Neuronal stem cell (in vitro differentiated cells): ENCODE measurements around the gene NRXN3.

Experiments used
- DNase-seq: peaks from one replicate; pipeline ENCODE4 v3.0.0-alpha.2; 2013; ENCODE audit warnings: low spot score
- H2AFZ ChIP-seq: one replicate; pipeline ENCODE4 v1.6.1; 2013; ENCODE audit warnings: mild to moderate bottlenecking, low read length, inconsistent platforms
- H2AK5ac ChIP-seq: 2 replicates; pipeline ENCODE4 v1.6.1; 2013; ENCODE audit warnings: low read depth, mild to moderate bottlenecking, inconsistent platforms, low read length, moderate library complexity, mixed read lengths
- H2BK120ac ChIP-seq: 2 replicates; pipeline ENCODE4 v1.6.1; 2013; ENCODE audit warnings: low read depth, mild to moderate bottlenecking, inconsistent platforms, low read length, moderate library complexity, mixed read lengths
- H2BK12ac ChIP-seq: one replicate; pipeline ENCODE4 v1.6.1; 2013; ENCODE audit warnings: low read length, inconsistent platforms
- H2BK15ac ChIP-seq: 2 replicates; pipeline ENCODE4 v1.6.1; 2013; ENCODE audit warnings: mild to moderate bottlenecking, low read length, inconsistent platforms, mixed read lengths
- H2BK5ac ChIP-seq: one replicate; pipeline ENCODE4 v1.6.1; 2013; ENCODE audit warnings: inconsistent platforms, mild to moderate bottlenecking, low read length, moderate library complexity
- H3K14ac ChIP-seq: one replicate; pipeline ENCODE4 v1.6.1; 2013; ENCODE audit warnings: low read length, inconsistent platforms
- H3K18ac ChIP-seq: 2 replicates; pipeline ENCODE4 v1.6.1; 2013; ENCODE audit warnings: low read length, inconsistent platforms
- H3K23ac ChIP-seq: 2 replicates; pipeline ENCODE4 v1.6.1; 2013; ENCODE audit warnings: low read depth, mild to moderate bottlenecking, mixed read lengths, low read length, inconsistent platforms; ENCODE audit not compliant: poor library complexity
- H3K27ac ChIP-seq: replicated peaks from 3 replicates; pipeline ENCODE4 v1.5.1; 2013; ENCODE audit warnings: low read length, inconsistent platforms
- H3K27me3 ChIP-seq, 3 experiments: 2 replicates each; pipeline ENCODE4 v1.6.1; 2013; ENCODE audit warnings: low read length in 3 of 3, mild to moderate bottlenecking in 2 of 3, inconsistent platforms in 1 of 3, low read depth in 1 of 3, mixed read lengths in 1 of 3, moderate library complexity in 1 of 3; ENCODE audit not compliant: control insufficient read depth in 3 of 3, insufficient read depth in 3 of 3
- H3K36me3 ChIP-seq, 2 donors: replicated peaks in 1 of 2; 2 replicates each; pipeline ENCODE4 v1.6.1; 2013; ENCODE audit warnings: low read length in 2 of 2; ENCODE audit not compliant: control insufficient read depth in 2 of 2, insufficient read depth in 2 of 2
- H3K4ac ChIP-seq: 2 replicates; pipeline ENCODE4 v1.6.1; 2013; ENCODE audit warnings: inconsistent platforms, mild to moderate bottlenecking, low read length, moderate library complexity
- H3K4me1 ChIP-seq, 2 donors: 1 replicate in 1 of 2; 2 replicates in 1 of 2; pipeline ENCODE4 v1.6.1; 2013; ENCODE audit warnings: low read length in 2 of 2, low read depth in 1 of 2; ENCODE audit not compliant: control insufficient read depth in 2 of 2, insufficient read depth in 1 of 2
- H3K4me2 ChIP-seq: one replicate; pipeline ENCODE4 v1.6.1; 2013; ENCODE audit warnings: mild to moderate bottlenecking, low read length, inconsistent platforms; ENCODE audit not compliant: insufficient read depth, poor library complexity, severe bottlenecking
- H3K4me3 ChIP-seq, 2 donors: 2 replicates each; pipeline ENCODE4 v1.5.1; 2013; ENCODE audit warnings: low read length in 2 of 2, mild to moderate bottlenecking in 2 of 2, inconsistent platforms in 1 of 2, moderate library complexity in 1 of 2
- H3K79me1 ChIP-seq: one replicate; pipeline ENCODE4 v1.6.1; 2013; ENCODE audit warnings: low read depth, mild to moderate bottlenecking, inconsistent platforms, low read length, moderate library complexity
- H3K9ac ChIP-seq: one replicate; pipeline ENCODE4 v1.6.1; 2013; ENCODE audit warnings: mild to moderate bottlenecking, low read depth, low read length, inconsistent platforms; ENCODE audit not compliant: poor library complexity
- H3K9me3 ChIP-seq, 2 donors: replicated peaks in 1 of 2; 2 replicates each; pipeline versions ENCODE3 to v1.6.1; 2013; ENCODE audit warnings: low read length in 2 of 2, mild to moderate bottlenecking in 2 of 2, inconsistent platforms in 1 of 2, low read depth in 1 of 2, mixed read lengths in 1 of 2, moderate library complexity in 1 of 2; ENCODE audit not compliant: control insufficient read depth in 2 of 2, insufficient read depth in 1 of 2
- H4K8ac ChIP-seq: one replicate; pipeline ENCODE4 v1.6.1; 2013; ENCODE audit warnings: low read depth, mild to moderate bottlenecking, inconsistent platforms, low read length, moderate library complexity
- H4K91ac ChIP-seq: one replicate; pipeline ENCODE4 v1.6.1; 2013; ENCODE audit warnings: low read length, low read depth, mild to moderate bottlenecking, inconsistent platforms; ENCODE audit not compliant: poor library complexity
- WGBS, 2 donors: extraction: QIAGEN DNeasy Blood & Tissue Kit; methylation state at CpG; one replicate each; pipeline ENCODE4 v1.1.7; 2013; ENCODE audit warnings: missing lambda C conversion rate in 2 of 2, mixed read lengths in 1 of 2; ENCODE audit not compliant: insufficient read length in 2 of 2, insufficient replicate concordance in 1 of 2; ENCODE audit errors: extremely low coverage in 2 of 2; 5-methylcytosine and 5-hydroxymethylcytosine counted together

The NRXN3 gene

DNA sequence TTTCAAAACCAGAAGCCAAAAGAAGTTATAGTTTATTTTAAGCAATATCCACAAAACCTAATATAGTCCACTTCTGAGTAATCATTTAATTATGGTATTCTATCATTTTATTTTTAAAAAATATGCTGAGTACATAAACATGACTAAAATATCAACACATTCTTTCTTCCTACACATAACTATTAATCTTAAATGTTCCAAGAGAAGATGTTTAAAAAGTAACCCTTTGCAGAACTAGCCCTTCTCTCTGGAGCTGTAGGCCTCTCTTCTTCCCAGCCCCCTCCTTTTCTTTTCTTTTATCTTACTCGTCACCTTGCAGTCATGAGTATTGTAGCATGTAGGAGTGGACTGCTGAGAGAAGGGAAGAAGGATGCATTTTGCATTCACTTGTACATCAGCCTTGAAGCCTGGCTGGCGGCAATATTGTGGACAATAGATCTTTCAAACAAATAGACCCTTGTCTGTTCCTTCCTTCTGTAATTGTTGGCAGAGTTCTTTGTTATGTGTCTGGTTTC lies 941.9 kb downstream of the NRXN3 start:
- Histone ChIP-seq H3K36me3 (no peaks in the 10 kb centered on the region), H3K27me3 (no peaks in the 10 kb centered on the region), H3K27ac (no peak overlapping the region), H3K79me1 (no peaks in the 10 kb centered on the region), H3K4me2 (no peak overlapping the region), H2AFZ (peak overlapping the region; percentile 7), H3K23ac (no peak overlapping the region), H2BK15ac (no peak overlapping the region), H3K9ac (no peak overlapping the region), H4K8ac (no peak overlapping the region), H4K91ac (no peak overlapping the region), H2BK12ac (no peak overlapping the region), H3K4ac (no peak overlapping the region), H3K4me1 (peaks cover 2 to 6% of the 10 kb centered on the region in 2 donors), H3K4me3 (no peak overlapping the region), H2AK5ac (no peak overlapping the region), H2BK5ac (no peak overlapping the region), H2BK120ac (no peak overlapping the region), H3K9me3 (no peaks in the 10 kb centered on the region), H3K18ac (no peak overlapping the region), H3K14ac (no peak overlapping the region)
- no CpG with 5 or more reads among the region's 2 CpGs for WGBS, 2 donors
- no peak for DNase-seq

DNA sequence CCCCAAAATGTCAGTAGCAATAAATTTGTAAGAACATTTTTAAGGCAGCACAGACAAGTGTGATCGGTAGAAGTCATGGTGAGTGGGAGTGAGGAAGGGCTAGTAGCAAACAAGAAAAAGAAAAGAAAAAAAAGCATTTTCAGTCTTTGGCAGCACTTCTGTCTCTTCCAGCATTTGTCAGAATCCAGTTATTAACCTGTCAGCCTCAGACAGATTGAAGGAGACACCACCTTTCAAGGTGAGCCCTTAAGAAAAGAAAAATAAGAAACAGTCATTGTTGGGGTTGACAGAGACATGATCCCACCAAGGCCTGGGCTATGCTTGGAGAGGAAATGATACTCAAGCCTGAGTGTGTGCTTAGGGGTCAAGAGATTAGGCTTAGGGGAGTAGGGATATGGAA lies 947.4 kb downstream of the NRXN3 start:
- no peak overlapping the region for H3K27ac ChIP-seq
- H3K14ac ChIP-seq, result no peak overlapping the region
- H3K4me1 ChIP-seq, result peaks cover 2 to 4% of the 10 kb centered on the region in 2 donors
- no peak overlapping the region for H4K8ac ChIP-seq
- no peak overlapping the region for H3K18ac ChIP-seq
- H3K9ac ChIP-seq, result no peak overlapping the region
- H3K36me3 ChIP-seq, result no peaks in the 10 kb centered on the region
- H3K4me3 ChIP-seq, result no peak overlapping the region
- no peak overlapping the region for H2BK120ac ChIP-seq
- no peaks in the 10 kb centered on the region for H3K27me3 ChIP-seq
- no peaks in the 10 kb centered on the region for H3K79me1 ChIP-seq
- no peak overlapping the region for H3K4me2 ChIP-seq
- no peak overlapping the region for H3K4ac ChIP-seq
- WGBS, 2 donors, result no CpG with 5 or more reads among the region's 1 CpG
- no peak overlapping the region for H2BK15ac ChIP-seq
- H2BK12ac ChIP-seq, result no peak overlapping the region
- H4K91ac ChIP-seq, result no peak overlapping the region
- no peak for DNase-seq
- no peak overlapping the region for H3K23ac ChIP-seq
- no peaks in the 10 kb centered on the region for H3K9me3 ChIP-seq
- H2BK5ac ChIP-seq, result no peak overlapping the region
- no peak overlapping the region for H2AFZ ChIP-seq
- no peak overlapping the region for H2AK5ac ChIP-seq

GRCh38 chr14:79118291-79118690 lies 948.1 kb downstream of the NRXN3 start:
- Histone ChIP-seq H2BK12ac (no peak overlapping the region), H2AK5ac (no peak overlapping the region), H3K36me3 (no peaks in the 10 kb centered on the region), H3K18ac (no peak overlapping the region), H4K91ac (no peak overlapping the region), H3K14ac (no peak overlapping the region), H4K8ac (no peak overlapping the region), H3K9ac (no peak overlapping the region), H3K4ac (no peak overlapping the region), H3K9me3 (no peaks in the 10 kb centered on the region), H3K23ac (no peak overlapping the region), H2BK120ac (no peak overlapping the region), H2AFZ (no peak overlapping the region), H3K4me1 (peaks cover 2% of the 10 kb centered on the region in 2 donors), H3K4me2 (no peak overlapping the region), H3K27me3 (no peaks in the 10 kb centered on the region), H3K27ac (no peak overlapping the region), H2BK15ac (no peak overlapping the region), H2BK5ac (no peak overlapping the region), H3K4me3 (no peak overlapping the region), H3K79me1 (no peaks in the 10 kb centered on the region)
- no peak for DNase-seq
- WGBS, 2 donors, result no CpG with 5 or more reads among the region's 2 CpGs

- H2BK15ac ChIP-seq, result no peak overlapping the region
- DNase-seq, result no peak
- H2BK120ac ChIP-seq, result no peak overlapping the region
- no peaks in the 10 kb centered on the region for H3K36me3 ChIP-seq
- no peaks in the 10 kb centered on the region for H3K27me3 ChIP-seq
- no peak overlapping the region for H2AFZ ChIP-seq
- H4K91ac ChIP-seq, result no peak overlapping the region
- no peak overlapping the region for H3K4me3 ChIP-seq
- peaks cover 9 to 13% of the 10 kb centered on the region in 2 donors for H3K4me1 ChIP-seq
- H3K23ac ChIP-seq, result no peak overlapping the region
- no peak overlapping the region for H2BK12ac ChIP-seq
- H4K8ac ChIP-seq, result no peak overlapping the region
- no peaks in the 10 kb centered on the region for H3K79me1 ChIP-seq
- H3K4ac ChIP-seq, result no peak overlapping the region
- H3K27ac ChIP-seq, result no peak overlapping the region
- no peak overlapping the region for H3K18ac ChIP-seq
- WGBS, 2 donors, result no CpG with 5 or more reads among the region's 3 CpGs
- H3K9ac ChIP-seq, result no peak overlapping the region
- H3K9me3 ChIP-seq, result peaks cover 3 to 5% of the 10 kb centered on the region in 2 donors
- no peak overlapping the region for H2BK5ac ChIP-seq
- no peak overlapping the region for H2AK5ac ChIP-seq
- H3K14ac ChIP-seq, result no peak overlapping the region
- no peak overlapping the region for H3K4me2 ChIP-seq
These were observed 964.2 kb downstream of the NRXN3 start for GRCh38 chr14:79134361-79134760.
